ENCODE data around the gene PLEKHA1. TPM values are rescaled to one million over a fixed set of nuclear protein-coding genes. Genes with fewer than 3 reads are reported as not detected.

Gene PLEKHA1
- total and polyA plus RNA-seq, 2 experiments from 2014 or later, result 25.8 to 36.6 TPM

- DNase-seq (ENCODE audit: low spot score) (no peak), ATAC-seq (no peak)
- Histone ChIP-seq H3K9me2 (ENCODE audit: insufficient read depth) (no peaks in the 10 kb centered on the region), H3K79me2 (replicated peaks; ENCODE audit: insufficient read depth) (peaks cover 84% of the 10 kb centered on the region), H3K4me3 (no peak overlapping the region), H3K4me2 (no peak overlapping the region), H2AFZ (no peak overlapping the region), H3K36me3 (ENCODE audit: insufficient read depth) (no peaks in the 10 kb centered on the region), H3K27ac (ENCODE audit: low read depth) (no peak overlapping the region), H4K20me1 (replicated peaks; ENCODE audit: insufficient read depth) (peaks cover 18% of the 10 kb centered on the region), H3K27me3 (ENCODE audit: insufficient read depth) (no peaks in the 10 kb centered on the region), H3K4me1 (ENCODE audit: insufficient read depth) (peaks cover 13% of the 10 kb centered on the region; the same call in 1 of the 2 replicates), H3F3A (replicated peaks; ENCODE audit: low read depth) (no peaks in the 10 kb centered on the region)
- Mint-ChIP-seq H3K36me3 (ENCODE audit: low read depth) (peaks cover 9% of the 10 kb centered on the region; the same call in 2 of the 3 replicates), H3K9me3 (no peaks in the 10 kb centered on the region; the same call in 2 of the 3 replicates), H3K4me3 (no peak overlapping the region), H3K27me3 (ENCODE audit: insufficient read depth, low read depth, poor library complexity) (peaks cover 7% of the 10 kb centered on the region), H3K4me1 (peaks cover 11% of the 10 kb centered on the region), H3K27ac (no peak overlapping the region)
- TF ChIP-seq NANOG (IDR thresholded peaks at IDR 0.05; ENCODE audit: borderline replicate concordance) (no peak), EZH2phosphoT487 (IDR thresholded peaks at IDR 0.05; ENCODE audit: unreplicated experiment) (no peak), CREB1 (CRISPR knock-in tag; IDR thresholded peaks at IDR 0.05; ENCODE audit: low read depth) (no peak), POLR2AphosphoS5 (IDR thresholded peaks at IDR 0.05; ENCODE audit: low read depth) (no peak), ETS1 (IDR thresholded peaks at IDR 0.05) (no peak), CTCF (conservative IDR thresholded peaks at IDR 0.05; ENCODE audit: low read depth in 2 of 2) (no peak), ZNF462 (CRISPR knock-in tag; IDR thresholded peaks at IDR 0.05) (no peak), STAT1 (IDR thresholded peaks at IDR 0.05; ENCODE audit: unreplicated experiment) (no peak), ZNF331 (CRISPR knock-in tag; IDR thresholded peaks at IDR 0.05; ENCODE audit: low read depth) (no peak), JUNB (IDR thresholded peaks at IDR 0.05; ENCODE audit: unreplicated experiment) (no peak), EZH2 (IDR thresholded peaks at IDR 0.05; ENCODE audit: low read depth, unreplicated experiment) (no peak), REST (IDR thresholded peaks at IDR 0.05; ENCODE audit: unreplicated experiment) (no peak), ZNF114 (CRISPR knock-in tag; IDR thresholded peaks at IDR 0.05) (no peak)
These were observed 5.0 kb downstream of the PLEKHA1 start for GRCh38 chr10:122379537-122379936.
